Measurements from ENCODE around the gene TGFBR3.
"Not testable (repeated sequence)": the region's sequence is repeated elsewhere in the genome, so short reads cannot be mapped to it uniquely, and the experiment has no call there.

TGFBR3 gene

GRCh38 chr1:91669584-91670350, 216.2 kb downstream of the TGFBR3 start:
- H3K27me3 ChIP-seq (ENCODE audit: insufficient read depth, low read length): no peaks in the 10 kb centered on the region
- no peak overlapping the region for H3K27ac ChIP-seq (ENCODE audit: low read depth, low read length, poor library complexity, severe bottlenecking)
- H4K20me1 ChIP-seq (ENCODE audit: insufficient read depth, low read length): no peaks in the 10 kb centered on the region
- no peaks in the 10 kb centered on the region for H3K9me3 ChIP-seq (ENCODE audit: low read length)
- no peaks in the 10 kb centered on the region for H3K79me2 ChIP-seq (ENCODE audit: insufficient read depth, low read length)
- H3F3A ChIP-seq (ENCODE audit: insufficient read depth, low read length): no peaks in the 10 kb centered on the region
- TF ChIP-seq EZH2 (IDR thresholded peaks at IDR 0.05; ENCODE audit: borderline replicate concordance, low read length): no peak
- TF ChIP-seq CTCF (IDR thresholded peaks at IDR 0.05; ENCODE audit: low read length): no peak
- no peaks in the 10 kb centered on the region for H3K9me2 ChIP-seq (ENCODE audit: low read depth, low read length)
- H3K9ac ChIP-seq (ENCODE audit: low read length): no peak overlapping the region
- no peak overlapping the region for H3K4me2 ChIP-seq (ENCODE audit: low read length)
- no peaks in the 10 kb centered on the region for H3K36me3 ChIP-seq (ENCODE audit: insufficient read depth, low read length)
- H3K4me1 ChIP-seq (ENCODE audit: insufficient read depth, low read length, severe bottlenecking): no peaks in the 10 kb centered on the region
- H3K4me3 ChIP-seq (ENCODE audit: low read depth, low read length, poor library complexity, severe bottlenecking): no peak overlapping the region
- H2AFZ ChIP-seq (ENCODE audit: low read length): no peak overlapping the region

DNA sequence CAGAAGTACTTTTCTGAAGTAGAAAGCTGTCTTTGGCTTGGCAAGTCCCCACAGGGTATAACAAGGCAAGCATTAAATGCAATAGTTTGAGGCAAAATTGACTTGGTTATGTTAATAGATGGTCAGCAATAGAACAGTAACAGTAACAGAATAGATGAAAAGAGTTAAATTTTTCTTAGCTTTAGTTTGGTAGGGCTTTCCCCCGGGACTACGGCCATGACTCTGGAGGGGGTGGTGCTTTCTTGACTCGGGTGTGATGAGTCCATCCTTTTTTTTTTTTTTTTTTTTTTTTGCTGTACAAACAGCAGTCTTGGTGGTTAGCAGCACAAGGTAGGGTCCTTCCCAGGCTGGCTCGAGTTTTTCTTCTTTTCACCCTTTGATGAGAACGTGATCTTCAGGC, 219.3 kb downstream of the TGFBR3 start:
- not testable (repeated sequence) for H3K9me3 ChIP-seq (ENCODE audit: low read length); H3K9ac ChIP-seq (ENCODE audit: low read length); H3K79me2 ChIP-seq (ENCODE audit: insufficient read depth, low read length); H3K36me3 ChIP-seq (ENCODE audit: insufficient read depth, low read length); H3K9me2 ChIP-seq (ENCODE audit: low read depth, low read length); H3F3A ChIP-seq (ENCODE audit: insufficient read depth, low read length); H3K4me3 ChIP-seq (ENCODE audit: low read depth, low read length, poor library complexity, severe bottlenecking); H2AFZ ChIP-seq (ENCODE audit: low read length); H3K4me1 ChIP-seq (ENCODE audit: insufficient read depth, low read length, severe bottlenecking); H3K27ac ChIP-seq (ENCODE audit: low read depth, low read length, poor library complexity, severe bottlenecking); H4K20me1 ChIP-seq (ENCODE audit: insufficient read depth, low read length); H3K4me2 ChIP-seq (ENCODE audit: low read length); H3K27me3 ChIP-seq (ENCODE audit: insufficient read depth, low read length)

GRCh38 chr1:91661121-91661520, 224.8 kb downstream of the TGFBR3 start:
- TF ChIP-seq CTCF (IDR thresholded peaks at IDR 0.05; ENCODE audit: low read length) (no peak), EZH2 (IDR thresholded peaks at IDR 0.05; ENCODE audit: borderline replicate concordance, low read length) (no peak)
- Histone ChIP-seq H3K36me3 (ENCODE audit: insufficient read depth, low read length) (no peaks in the 10 kb centered on the region), H3F3A (ENCODE audit: insufficient read depth, low read length) (no peaks in the 10 kb centered on the region)

DNA sequence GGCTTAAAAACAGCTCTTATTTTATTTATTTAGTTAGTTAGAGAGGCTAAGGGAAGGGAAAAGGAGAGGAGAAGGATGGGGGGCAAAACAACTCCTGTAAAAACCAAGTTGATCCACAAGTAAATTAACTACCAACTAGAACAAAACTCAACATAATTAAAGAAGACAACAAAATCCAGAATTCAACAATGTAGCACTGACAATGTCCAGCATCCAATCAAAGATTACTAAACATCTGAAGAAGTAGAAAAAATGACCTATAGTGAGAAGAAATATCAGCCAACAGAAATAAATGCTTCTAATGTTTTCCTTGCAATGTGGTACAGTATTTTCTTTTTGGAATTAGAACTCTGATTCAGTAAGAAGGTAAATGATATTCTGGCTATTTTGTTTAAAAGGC, 225.2 kb downstream of the TGFBR3 start:
- H3K4me3 ChIP-seq (ENCODE audit: low read depth, low read length, poor library complexity, severe bottlenecking): no peak overlapping the region
- H3K27me3 ChIP-seq (ENCODE audit: insufficient read depth, low read length): no peaks in the 10 kb centered on the region
- no peaks in the 10 kb centered on the region for H3K4me1 ChIP-seq (ENCODE audit: insufficient read depth, low read length, severe bottlenecking)
- H4K20me1 ChIP-seq (ENCODE audit: insufficient read depth, low read length): no peaks in the 10 kb centered on the region
- no peaks in the 10 kb centered on the region for H3K79me2 ChIP-seq (ENCODE audit: insufficient read depth, low read length)
- no peak overlapping the region for H3K4me2 ChIP-seq (ENCODE audit: low read length)
- TF ChIP-seq CTCF (IDR thresholded peaks at IDR 0.05; ENCODE audit: low read length): no peak
- TF ChIP-seq EZH2 (IDR thresholded peaks at IDR 0.05; ENCODE audit: borderline replicate concordance, low read length): no peak
- no peak overlapping the region for H3K27ac ChIP-seq (ENCODE audit: low read depth, low read length, poor library complexity, severe bottlenecking)
- no peaks in the 10 kb centered on the region for H3K36me3 ChIP-seq (ENCODE audit: insufficient read depth, low read length)
- no peaks in the 10 kb centered on the region for H3K9me3 ChIP-seq (ENCODE audit: low read length)
- H3K9me2 ChIP-seq (ENCODE audit: low read depth, low read length): no peaks in the 10 kb centered on the region
- H3K9ac ChIP-seq (ENCODE audit: low read length): no peak overlapping the region
- no peaks in the 10 kb centered on the region for H3F3A ChIP-seq (ENCODE audit: insufficient read depth, low read length)
- no peak overlapping the region for H2AFZ ChIP-seq (ENCODE audit: low read length)

More at GRCh38 chr1:91661121-91661520, 224.8 kb downstream of the TGFBR3 start:
- no peak overlapping the region for H3K4me3 ChIP-seq (ENCODE audit: low read depth, low read length, poor library complexity, severe bottlenecking)
- no peaks in the 10 kb centered on the region for H3K4me1 ChIP-seq (ENCODE audit: insufficient read depth, low read length, severe bottlenecking)
- H4K20me1 ChIP-seq (ENCODE audit: insufficient read depth, low read length): no peaks in the 10 kb centered on the region
- H3K9ac ChIP-seq (ENCODE audit: low read length): no peak overlapping the region
- H3K9me2 ChIP-seq (ENCODE audit: low read depth, low read length): no peaks in the 10 kb centered on the region
- H3K27ac ChIP-seq (ENCODE audit: low read depth, low read length, poor library complexity, severe bottlenecking): no peak overlapping the region
- H3K9me3 ChIP-seq (ENCODE audit: low read length): no peaks in the 10 kb centered on the region
- H2AFZ ChIP-seq (ENCODE audit: low read length): no peak overlapping the region
- no peaks in the 10 kb centered on the region for H3K79me2 ChIP-seq (ENCODE audit: insufficient read depth, low read length)
- H3K4me2 ChIP-seq (ENCODE audit: low read length): no peak overlapping the region
- H3K27me3 ChIP-seq (ENCODE audit: insufficient read depth, low read length): no peaks in the 10 kb centered on the region
